ENCODE results near the gene COL4A6. TPM values are rescaled to one million over a fixed set of nuclear protein-coding genes. Genes with fewer than 3 reads are reported as not detected.

The COL4A6 gene
- total and polyA plus RNA-seq, 2 donors (not counting 3 experiments of a cell fraction or from before 2014, with no cell fraction given): 0.49 to 0.62 TPM

- BruUV-seq (replicated peaks): no TSS peak
- FAIRE-seq: no peak
- CTCF ChIA-PET: interaction anchor here (2.0 to 2.1 kb wide), 2 partner anchors 41 to 111 kb away, joined by 6 to 7 read pairs; partner anchors contain the start of genes ATG4A and PSMD10
Measured at GRCh38 chrX:108132876-108133275, 305.3 kb downstream of the COL4A6 start.

More at GRCh38 chrX:108132876-108133275, 305.3 kb downstream of the COL4A6 start:
- Histone ChIP-seq H3K9me3 (replicated peaks; ENCODE audit: control insufficient read depth, insufficient read depth, low read length) (no peaks in the 10 kb centered on the region), H3K4me2 (ENCODE audit: insufficient read depth, low read length) (no peak overlapping the region), H3K27ac (ENCODE audit: insufficient read depth, low read depth, low read length) (peak overlapping the region; percentile 97), H3K36me3 (ENCODE audit: control insufficient read depth in 2 of 2, extremely low read depth in 1 of 2, insufficient read depth in 2 of 2, low read length in 2 of 2) (peaks cover 3 to 4% of the 10 kb centered on the region in 2 experiments), H2AFZ (ENCODE audit: low read depth, low read length) (no peak overlapping the region), H4K20me1 (replicated peaks; ENCODE audit: control insufficient read depth, extremely low read depth, insufficient read depth, low read length) (no peaks in the 10 kb centered on the region), H3K4me3 (replicated peaks in 1 of 3; ENCODE audit: insufficient read depth in 1 of 3, low read depth in 1 of 3, low read length in 3 of 3) (no peak overlapping the region), H3K27me3 (ENCODE audit: control insufficient read depth in 2 of 2, insufficient read depth in 2 of 2, low read length in 2 of 2) (no peaks in the 10 kb centered on the region), H3K4me1 (ENCODE audit: control insufficient read depth, extremely low read depth, insufficient read depth, low read length) (peaks cover 25% of the 10 kb centered on the region), H3K9ac (replicated peaks; ENCODE audit: extremely low read depth, insufficient read depth, low read length) (no peak overlapping the region), H3K79me2 (ENCODE audit: control insufficient read depth, insufficient read depth, low read length) (no peaks in the 10 kb centered on the region), H3K9me1 (replicated peaks; ENCODE audit: control insufficient read depth, extremely low read depth, insufficient read depth, low read length) (no peaks in the 10 kb centered on the region)
- TF ChIP-seq, protein P1, sequence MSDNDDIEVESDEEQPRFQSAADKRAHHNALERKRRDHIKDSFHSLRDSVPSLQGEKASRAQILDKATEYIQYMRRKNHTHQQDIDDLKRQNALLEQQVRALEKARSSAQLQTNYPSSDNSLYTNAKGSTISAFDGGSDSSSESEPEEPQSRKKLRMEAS (IDR thresholded peaks at IDR 0.05; ENCODE audit: insufficient read depth, insufficient read length): no peak
- TF ChIP-seq GATA2 (IDR thresholded peaks at IDR 0.05; ENCODE audit: insufficient read depth, insufficient read length, low read depth, low read length) (no peak), MYC (IDR thresholded peaks at IDR 0.05; ENCODE audit: low read depth, low read length) (no peak), POLR2A (IDR thresholded peaks at IDR 0.05; ENCODE audit: low read depth, low read length) (no peak), EZH2 (IDR thresholded peaks at IDR 0.05; ENCODE audit: borderline replicate concordance, low read depth, low read length, severe bottlenecking) (no peak), JUN (IDR thresholded peaks at IDR 0.05; ENCODE audit: borderline replicate concordance, insufficient read depth, insufficient read length, low read depth) (no peak), POLR2AphosphoS5 (IDR thresholded peaks at IDR 0.05; ENCODE audit: insufficient read depth, low read depth, low read length) (no peak), FOS (IDR thresholded peaks at IDR 0.05; ENCODE audit: borderline replicate concordance, insufficient read depth, low read length) (no peak)
- TF ChIP-seq, protein P2, sequence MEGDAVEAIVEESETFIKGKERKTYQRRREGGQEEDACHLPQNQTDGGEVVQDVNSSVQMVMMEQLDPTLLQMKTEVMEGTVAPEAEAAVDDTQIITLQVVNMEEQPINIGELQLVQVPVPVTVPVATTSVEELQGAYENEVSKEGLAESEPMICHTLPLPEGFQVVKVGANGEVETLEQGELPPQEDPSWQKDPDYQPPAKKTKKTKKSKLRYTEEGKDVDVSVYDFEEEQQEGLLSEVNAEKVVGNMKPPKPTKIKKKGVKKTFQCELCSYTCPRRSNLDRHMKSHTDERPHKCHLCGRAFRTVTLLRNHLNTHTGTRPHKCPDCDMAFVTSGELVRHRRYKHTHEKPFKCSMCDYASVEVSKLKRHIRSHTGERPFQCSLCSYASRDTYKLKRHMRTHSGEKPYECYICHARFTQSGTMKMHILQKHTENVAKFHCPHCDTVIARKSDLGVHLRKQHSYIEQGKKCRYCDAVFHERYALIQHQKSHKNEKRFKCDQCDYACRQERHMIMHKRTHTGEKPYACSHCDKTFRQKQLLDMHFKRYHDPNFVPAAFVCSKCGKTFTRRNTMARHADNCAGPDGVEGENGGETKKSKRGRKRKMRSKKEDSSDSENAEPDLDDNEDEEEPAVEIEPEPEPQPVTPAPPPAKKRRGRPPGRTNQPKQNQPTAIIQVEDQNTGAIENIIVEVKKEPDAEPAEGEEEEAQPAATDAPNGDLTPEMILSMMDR (IDR thresholded peaks at IDR 0.05; ENCODE audit: extremely low read depth in 1 of 2, insufficient read depth in 1 of 2, low read depth in 1 of 2, low read length in 2 of 2): no peak
- no peak for DNase-seq (ENCODE audit: low read depth, low spot score)
- POLR2A ChIA-PET: no interaction called here
- intact Hi-C loops (cut with micrococcal nuclease) (no loop called here), dilution Hi-C loops (cut with MboI; ENCODE audit: extremely low pct_ligation_motif_present, low sequenced_read_pairs) (no loop called here)

Measured in endothelial cell of umbilical vein (primary cell).